Raji (cell line): Measurements from ENCODE around the gene ABCB11.

ENCODE experiments used
- POLR2A ChIP-seq: IDR thresholded peaks from 2 replicates; pipeline ENCODE4 v1.6.1; 2011; ENCODE audit warnings: low read depth, low read length, control low read depth; ENCODE audit not compliant: insufficient read depth

The ABCB11 gene

GRCh38 chr2:169049142-169049541 is 18.0 kb upstream of the ABCB11 start:
- no peak for TF ChIP-seq POLR2A

- TF ChIP-seq POLR2A, result no peak
These were observed 16.4 kb upstream of the ABCB11 start for GRCh38 chr2:169047256-169048250.

- no peak for TF ChIP-seq POLR2A
These were observed 15.5 kb upstream of the ABCB11 start for GRCh38 chr2:169046440-169047151.

- TF ChIP-seq POLR2A, result no peak
These were observed 11.7 kb upstream of the ABCB11 start for GRCh38 chr2:169042856-169043255.

GRCh38 chr2:169041594-169041993 is 10.5 kb upstream of the ABCB11 start:
- no peak for TF ChIP-seq POLR2A

- no peak for TF ChIP-seq POLR2A
These were observed 8.6 kb upstream of the ABCB11 start for GRCh38 chr2:169039702-169040101.

GRCh38 chr2:169038338-169038757 is 7.2 kb upstream of the ABCB11 start:
- TF ChIP-seq POLR2A, result no peak

GRCh38 chr2:169036736-169037440 is 5.8 kb upstream of the ABCB11 start:
- TF ChIP-seq POLR2A, result no peak

GRCh38 chr2:169035887-169036286 is 4.8 kb upstream of the ABCB11 start:
- TF ChIP-seq POLR2A, result no peak

- TF ChIP-seq POLR2A, result no peak
These were observed 3.9 kb upstream of the ABCB11 start for GRCh38 chr2:169034984-169035544.

- TF ChIP-seq POLR2A, result no peak
These were observed 3.1 kb upstream of the ABCB11 start for GRCh38 chr2:169034256-169034655.

- TF ChIP-seq POLR2A, result no peak
These were observed 1.8 kb downstream of the ABCB11 start for GRCh38 chr2:169029341-169029740.

GRCh38 chr2:169027234-169027633 is 3.9 kb downstream of the ABCB11 start:
- no peak for TF ChIP-seq POLR2A

- TF ChIP-seq POLR2A, result no peak
These were observed 5.1 kb downstream of the ABCB11 start for GRCh38 chr2:169026056-169026455.

- no peak for TF ChIP-seq POLR2A
These were observed 8.0 kb downstream of the ABCB11 start for GRCh38 chr2:169023161-169023560.
